H1 (cell line): ENCODE results near the gene RAP1GDS1. TPM values are rescaled to one million over a fixed set of nuclear protein-coding genes. Genes with fewer than 3 reads are reported as not detected.

Experiments
- CTCF ChIA-PET: fragments of 300-600 bp; sonication (Branson Sonifier 250); formaldehyde crosslinking; loops from one replicate; lab custom pipeline; 2021; ENCODE audit not compliant: partially characterized antibody; lab: Charles Lee
- POLR2A ChIA-PET: fragments of 300-600 bp; sonication (Branson Sonifier 250); formaldehyde crosslinking; loops from one replicate; lab custom pipeline; 2021; ENCODE audit warnings: inconsistent platforms; ENCODE audit not compliant: partially characterized antibody; lab: Charles Lee
- DNase-seq, 2 experiments: peaks; one replicate each; pipeline versions ENCODE4 v3.0.0 to v3.0.0-alpha.2; 2010 to 2022; ENCODE audit warnings: low spot score in 2 of 2, low read depth in 1 of 2, mixed read lengths in 1 of 2
- FAIRE-seq: peaks from 2 replicates; lab custom pipeline; 2011; peaks lifted over from hg19 to GRCh38; lab: Jason Lieb, UNC
- H2AFZ ChIP-seq: 2 replicates; pipeline ENCODE4 v1.8.1; 2012; ENCODE audit warnings: low read length, inconsistent platforms
- H2AK5ac ChIP-seq: 2 replicates; pipeline ENCODE4 v1.6.1; 2013; ENCODE audit warnings: low read depth, low read length
- H2BK120ac ChIP-seq: replicated peaks from 2 replicates; pipeline ENCODE3; 2013; ENCODE audit warnings: low read depth, low read length, inconsistent platforms
- H2BK12ac ChIP-seq: 2 replicates; pipeline ENCODE4 v1.6.1; 2013; ENCODE audit warnings: low read depth, low read length
- H2BK15ac ChIP-seq: 2 replicates; pipeline ENCODE4 v1.6.1; 2013; ENCODE audit warnings: low read length
- H2BK20ac ChIP-seq: 2 replicates; pipeline ENCODE4 v1.6.1; 2013; ENCODE audit warnings: low read length
- H2BK5ac ChIP-seq: 2 replicates; pipeline ENCODE4 v1.6.1; 2013; ENCODE audit warnings: low read depth, low read length
- H3K14ac ChIP-seq: 2 replicates; pipeline ENCODE4 v1.6.1; 2013; ENCODE audit warnings: inconsistent platforms; ENCODE audit not compliant: insufficient read length
- H3K18ac ChIP-seq: 2 replicates; pipeline ENCODE4 v1.6.1; 2013; ENCODE audit warnings: low read length; ENCODE audit errors: extremely low read depth
- H3K23ac ChIP-seq: 2 replicates; pipeline ENCODE4 v1.6.1; 2013; ENCODE audit warnings: inconsistent platforms; ENCODE audit not compliant: insufficient read length
- H3K23me2 ChIP-seq: 2 replicates; pipeline ENCODE4 v1.6.1; 2013; ENCODE audit warnings: low read depth, low read length
- H3K27ac ChIP-seq: 2 replicates; pipeline ENCODE4 v1.6.1; 2011; ENCODE audit warnings: low read depth, low read length, inconsistent platforms
- H3K27me3 ChIP-seq, 4 experiments: replicated peaks in 1 of 4; 1 replicate in 1 of 4; 2 replicates in 3 of 4; pipeline versions ENCODE4 v1.6.1 to v1.8.1; 2011 to 2013; ENCODE audit warnings: low read length in 3 of 4, mild to moderate bottlenecking in 3 of 4, inconsistent platforms in 2 of 4, mixed read lengths in 2 of 4, moderate library complexity in 1 of 4; ENCODE audit not compliant: control insufficient read depth in 3 of 4, insufficient read depth in 3 of 4; ENCODE audit errors: extremely low read depth in 1 of 4
- H3K36me3 ChIP-seq, 4 experiments: 2 replicates each; pipeline versions ENCODE4 v1.6.1 to v1.8.1; 2011 to 2013; ENCODE audit warnings: mild to moderate bottlenecking in 4 of 4, low read length in 3 of 4, moderate library complexity in 2 of 4, control low read depth in 1 of 4, inconsistent platforms in 1 of 4; ENCODE audit not compliant: insufficient read depth in 4 of 4, control insufficient read depth in 2 of 4
- H3K4ac ChIP-seq: replicated peaks from 2 replicates; pipeline ENCODE3; 2013; ENCODE audit warnings: low read length, low read depth, mixed read lengths, inconsistent platforms; ENCODE audit not compliant: insufficient read length
- H3K4me1 ChIP-seq, 4 experiments: replicated peaks in 1 of 4; 1 replicate in 1 of 4; 2 replicates in 3 of 4; pipeline versions ENCODE4 v1.6.1 to v1.8.1; 2011 to 2013; ENCODE audit warnings: low read length in 3 of 4, inconsistent platforms in 2 of 4, mixed read lengths in 1 of 4; ENCODE audit not compliant: insufficient read depth in 4 of 4, control insufficient read depth in 3 of 4
- H3K4me2 ChIP-seq, 2 experiments: 2 replicates each; pipeline versions ENCODE4 v1.6.1 to v1.8.1; 2011 to 2013; ENCODE audit warnings: low read depth in 2 of 2, low read length in 2 of 2, control low read depth in 1 of 2, inconsistent platforms in 1 of 2, mild to moderate bottlenecking in 1 of 2; ENCODE audit not compliant: insufficient read depth in 1 of 2
- H3K4me3 ChIP-seq, 4 experiments: fragments of 200-600, 300-600 bp in 1 of 4; sonication (generic), shearing (Covaris generic), sonication (Bioruptor Twin) in 1 of 4; 2 replicates each; pipeline versions ENCODE4 v1.5.1 to v1.8.1; 2011 to 2016; ENCODE audit warnings: low read length in 4 of 4, low read depth in 3 of 4, control low read depth in 2 of 4, inconsistent platforms in 2 of 4, mild to moderate bottlenecking in 2 of 4, mixed read lengths in 1 of 4, moderate library complexity in 1 of 4; ENCODE audit not compliant: insufficient read depth in 2 of 4; ENCODE audit errors: extremely low read depth in 1 of 4
- H3K56ac ChIP-seq: replicated peaks from 2 replicates; pipeline ENCODE3; 2013; ENCODE audit warnings: low read depth, mild to moderate bottlenecking, mixed read lengths, low read length, inconsistent platforms; ENCODE audit not compliant: insufficient read length
- H3K79me1 ChIP-seq: 2 replicates; pipeline ENCODE4 v1.6.1; 2013; ENCODE audit warnings: low read depth, low read length, control low read depth
- H3K79me2 ChIP-seq, 2 experiments: 2 replicates each; pipeline versions ENCODE4 v1.6.1 to v1.8.1; 2012 to 2013; ENCODE audit warnings: low read length in 2 of 2, mild to moderate bottlenecking in 2 of 2, inconsistent platforms in 1 of 2; ENCODE audit not compliant: insufficient read depth in 2 of 2, control insufficient read depth in 1 of 2
- H3K9ac ChIP-seq, 4 experiments: replicated peaks in 1 of 4; 1 replicate in 1 of 4; 2 replicates in 3 of 4; pipeline versions ENCODE4 v1.6.1 to v1.8.1; 2011 to 2013; ENCODE audit warnings: low read depth in 3 of 4, low read length in 3 of 4, control low read depth in 2 of 4, mild to moderate bottlenecking in 2 of 4, moderate library complexity in 2 of 4, inconsistent platforms in 1 of 4; ENCODE audit errors: extremely low read depth in 1 of 4
- H3K9me3 ChIP-seq, 2 experiments: 2 replicates each; pipeline versions ENCODE4 v1.6.1 to v1.8.1; 2012 to 2013; ENCODE audit warnings: mild to moderate bottlenecking in 2 of 2, moderate library complexity in 2 of 2, control low read depth in 1 of 2, inconsistent platforms in 1 of 2, low read depth in 1 of 2, low read length in 1 of 2, mixed read lengths in 1 of 2; ENCODE audit not compliant: insufficient read depth in 2 of 2
- H4K20me1 ChIP-seq, 2 experiments: replicated peaks in 1 of 2; 2 replicates each; pipeline versions ENCODE3 to v1.8.1; 2011 to 2013; ENCODE audit warnings: inconsistent platforms in 2 of 2, low read length in 2 of 2, mild to moderate bottlenecking in 1 of 2; ENCODE audit not compliant: insufficient read depth in 2 of 2, control insufficient read depth in 1 of 2
- H4K5ac ChIP-seq: 2 replicates; pipeline ENCODE4 v1.6.1; 2013; ENCODE audit warnings: low read length, low read depth, mixed read lengths, inconsistent platforms; ENCODE audit not compliant: insufficient read length
- H4K8ac ChIP-seq: 2 replicates; pipeline ENCODE4 v1.8.0; 2013; ENCODE audit warnings: mild to moderate bottlenecking, moderate library complexity, low read length, inconsistent platforms; ENCODE audit not compliant: insufficient read depth; ENCODE audit errors: extremely low read depth
- H4K91ac ChIP-seq: replicated peaks from 2 replicates; pipeline ENCODE3; 2013; ENCODE audit warnings: low read length, mixed read lengths, inconsistent platforms; ENCODE audit not compliant: insufficient read length
- SP4 ChIP-seq: IDR thresholded peaks from 2 replicates; pipeline ENCODE4 v1.6.1; 2012; ENCODE audit warnings: low read length, inconsistent platforms
- TEAD4 ChIP-seq: IDR thresholded peaks from 2 replicates; pipeline ENCODE4 v1.6.1; 2012; ENCODE audit warnings: low read depth, low read length, inconsistent platforms, mixed read lengths
- WGBS, 2 experiments: shearing (Covaris generic) in 1 of 2; methylation state at CpG; one replicate each; pipeline versions ENCODE4 v1.1.6 to v1.1.7; 2013 to 2015; ENCODE audit warnings: low lambda C conversion rate in 2 of 2, mixed read lengths in 2 of 2, inconsistent platforms in 1 of 2, low coverage in 1 of 2, missing lambda C conversion rate in 1 of 2; ENCODE audit not compliant: insufficient replicate concordance in 2 of 2, insufficient coverage in 1 of 2, insufficient read length in 1 of 2; ENCODE audit errors: extremely low coverage in 1 of 2, missing lambda C conversion rate in 1 of 2; 5-methylcytosine and 5-hydroxymethylcytosine counted together
- polyA plus RNA-seq, 7 experiments: library from polyadenylated mRNA; depleted of rRNA in 3 of 7; stranded (reverse) in 5 of 7; unstranded in 2 of 7; fragments of >200 nt in 5 of 7; fragments of 200-250 nt in 2 of 7; gene quantifications; 1 replicate in 5 of 7; 2 replicates in 1 of 7; 4 replicates in 1 of 7; pipeline versions ENCODE4 v1.2.1 to v1.2.3, GENCODE V29; 2011 to 2013; ENCODE audit warnings: missing spikeins in 2 of 7, mixed read lengths in 2 of 7
- total RNA-seq: library from RNA; stranded (reverse); fragmentation: NEBNext Ultra II Directional; extraction: Animal tissue kit (Norgen Biotek cat#: 25700); gene quantifications from 2 replicates; pipeline ENCODE4 v1.2.1, GENCODE V29; 2021

Gene RAP1GDS1
- total and polyA plus RNA-seq, 2 of the 8 experiments (the other 6 are each of a cell fraction or from before 2014, with no cell fraction given) = 12.8 to 31.9 TPM

- Histone ChIP-seq H2BK5ac (no peak overlapping the region), H4K20me1 (no peaks in the 10 kb centered on the region), H3K23ac (no peak overlapping the region), H3K14ac (no peak overlapping the region), H3K18ac (no peak overlapping the region), H3K79me1 (no peaks in the 10 kb centered on the region), H3K23me2 (no peaks in the 10 kb centered on the region), H4K91ac (no peak overlapping the region), H3K9me3 (no peaks in the 10 kb centered on the region), H3K27ac (no peak overlapping the region), H2BK20ac (no peak overlapping the region), H3K4me1 (no peaks in the 10 kb centered on the region; a peak in 1 of 7 replicates), H3K79me2 (peaks cover 0 to 45% of the 10 kb centered on the region in 2 experiments; a peak in 2 of 4 replicates), H2AK5ac (no peak overlapping the region), H2AFZ (no peak overlapping the region), H4K5ac (no peak overlapping the region), H3K27me3 (no peaks in the 10 kb centered on the region), H3K56ac (no peak overlapping the region), H2BK12ac (no peak overlapping the region), H2BK15ac (no peak overlapping the region), H3K9ac (no peak overlapping the region), H3K4me3 (no peak overlapping the region), H3K4me2 (no peak overlapping the region), H2BK120ac (no peak overlapping the region), H3K4ac (no peak overlapping the region), H4K8ac (no peak overlapping the region), H3K36me3 (no peaks in the 10 kb centered on the region; a peak in 1 of 8 replicates)
- no peak for FAIRE-seq
- POLR2A ChIA-PET = interaction anchor here (1.7 to 1.9 kb wide), 2 partner anchors 30 to 146 kb away, joined by 3 to 7 read pairs; partner anchors contain the start of gene RAP1GDS1
- no peak for TF ChIP-seq SP4
- no peak for TF ChIP-seq TEAD4
- DNase-seq = no peak
- 93% methylated on average over 2 of the region's 2 CpGs; no CpG with 5 or more reads in 1 of the 2 experiments for WGBS, 2 experiments
- CTCF ChIA-PET = no interaction called here
Observed at GRCh38 chr4:98290511-98290910, 29.3 kb downstream of the RAP1GDS1 start.
